ENCODE data around the gene CAMTA1. TPM values are rescaled to one million over a fixed set of nuclear protein-coding genes. Genes with fewer than 3 reads are reported as not detected.

The CAMTA1 gene
- total and polyA plus RNA-seq, 9 of the 15 experiments (the other 6 are each of a cell fraction or from before 2014, with no cell fraction given): 43.9 to 161 (median 65.9) TPM

DNA sequence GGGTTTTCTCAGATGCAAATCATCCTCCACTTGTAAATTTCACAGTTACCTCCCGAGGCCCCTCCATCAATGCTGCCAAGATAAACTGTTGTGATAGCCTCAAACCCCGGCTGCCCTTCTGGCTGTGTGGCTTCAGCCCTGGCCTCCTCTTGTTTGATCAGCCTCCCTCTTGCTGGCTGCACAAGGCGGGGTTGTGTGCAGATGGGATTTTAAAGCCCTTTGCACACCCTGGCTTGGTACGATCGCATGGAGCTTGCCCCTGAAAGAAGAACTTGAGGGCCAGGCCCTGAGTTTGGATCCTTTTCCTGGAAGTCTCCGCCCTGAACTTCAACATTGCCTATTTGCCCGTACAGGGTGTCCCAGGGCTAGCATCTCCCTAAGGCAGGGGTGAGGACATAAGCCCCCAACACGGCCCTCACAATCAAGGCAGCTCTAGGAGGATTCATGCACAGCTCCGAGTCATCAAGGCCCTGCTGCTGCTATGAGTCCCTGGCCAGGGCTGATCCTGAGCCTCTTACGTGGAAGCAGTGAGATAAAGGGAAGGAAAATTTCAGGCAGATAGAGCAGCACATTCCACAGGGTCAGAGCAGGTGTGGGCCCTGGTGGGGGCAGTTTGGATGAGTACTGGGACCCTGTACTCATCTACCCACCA, 804.6 kb downstream of the CAMTA1 start:
- no TSS peak for BruUV-seq (replicated peaks)
- Histone ChIP-seq H3K27me3 (ENCODE audit: control insufficient read depth in 2 of 2, insufficient read depth in 2 of 2, low read length in 2 of 2) (peaks cover 52 to 80% of the 10 kb centered on the region in 2 experiments), H3K9me3 (replicated peaks; ENCODE audit: control insufficient read depth, insufficient read depth, low read depth, low read length) (no peaks in the 10 kb centered on the region), H3K4me1 (replicated peaks in 1 of 2; ENCODE audit: control insufficient read depth in 2 of 2, insufficient read depth in 2 of 2, low read length in 2 of 2) (peaks cover 10 to 14% of the 10 kb centered on the region in 2 experiments; a peak in 4 of 5 replicates), H3K4me3 (no peak overlapping the region), H3K9ac (ENCODE audit: insufficient read depth in 1 of 2, low read depth in 2 of 2, low read length in 2 of 2) (no peak overlapping the region), H3K9me1 (ENCODE audit: control insufficient read depth, insufficient read depth, low read length) (no peaks in the 10 kb centered on the region), H2AFZ (ENCODE audit: low read depth, low read length) (no peak overlapping the region), H3K79me2 (ENCODE audit: control insufficient read depth, insufficient read depth, low read length) (no peaks in the 10 kb centered on the region), H3K27ac (ENCODE audit: extremely low read depth, low read depth, low read length) (no peak overlapping the region), H4K20me1 (replicated peaks; ENCODE audit: control insufficient read depth, insufficient read depth, low read length) (peaks cover 32% of the 10 kb centered on the region), H3K36me3 (ENCODE audit: control insufficient read depth, insufficient read depth, low read length) (no peaks in the 10 kb centered on the region), H3K4me2 (ENCODE audit: insufficient read depth, low read length) (no peak overlapping the region)
- DNase-seq (ENCODE audit: extremely low read depth in 1 of 4, low spot score in 3 of 4): no peak
- no peak for FAIRE-seq
- intact Hi-C loops (cut with micrococcal nuclease): no loop called here
- TF ChIP-seq, protein P1, sequence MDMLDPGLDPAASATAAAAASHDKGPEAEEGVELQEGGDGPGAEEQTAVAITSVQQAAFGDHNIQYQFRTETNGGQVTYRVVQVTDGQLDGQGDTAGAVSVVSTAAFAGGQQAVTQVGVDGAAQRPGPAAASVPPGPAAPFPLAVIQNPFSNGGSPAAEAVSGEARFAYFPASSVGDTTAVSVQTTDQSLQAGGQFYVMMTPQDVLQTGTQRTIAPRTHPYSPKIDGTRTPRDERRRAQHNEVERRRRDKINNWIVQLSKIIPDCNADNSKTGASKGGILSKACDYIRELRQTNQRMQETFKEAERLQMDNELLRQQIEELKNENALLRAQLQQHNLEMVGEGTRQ (CRISPR knock-in tag; IDR thresholded peaks at IDR 0.05): no peak
- 0% methylated on average over 10 of the region's 10 CpGs for WGBS (ENCODE audit: insufficient coverage, low coverage, missing lambda C conversion rate)
- in situ Hi-C loops (cut with MboI): no loop called here
- ChIA-PET CTCF (ENCODE audit: low intra/inter-chr PET ratio) (no interaction called here), POLR2A (no interaction called here)
- ATAC-seq: no peak

DNA sequence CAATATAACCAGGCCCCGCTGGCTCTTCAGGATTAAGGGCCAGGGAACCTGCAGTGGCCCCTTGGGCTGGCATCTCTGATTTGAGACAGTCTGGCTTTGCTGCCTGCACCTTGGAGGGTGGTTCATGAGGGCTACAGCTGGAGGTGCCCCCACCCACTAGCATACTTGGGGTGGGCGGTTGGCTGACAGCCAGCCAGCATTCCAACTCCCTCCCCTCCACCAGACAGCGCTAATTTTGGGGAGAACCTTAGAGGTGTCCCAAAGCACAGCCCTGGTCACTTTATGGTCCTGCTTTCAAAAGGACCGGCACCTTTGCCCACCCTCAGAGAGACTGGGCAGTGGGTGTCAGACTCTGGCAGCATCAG, 805.2 kb downstream of the CAMTA1 start:
- ATAC-seq: no peak

More for the DNA sequence above, 805.2 kb downstream of the CAMTA1 start:
- no TSS peak for BruUV-seq (replicated peaks)
- DNase-seq (ENCODE audit: extremely low read depth in 1 of 4, low spot score in 3 of 4) (no peak), FAIRE-seq (no peak)
- peaks cover 10 to 14% of the 10 kb centered on the region in 2 experiments; a peak in 4 of 5 replicates for H3K4me1 ChIP-seq (replicated peaks in 1 of 2; ENCODE audit: control insufficient read depth in 2 of 2, insufficient read depth in 2 of 2, low read length in 2 of 2)
- H3K9ac ChIP-seq (ENCODE audit: insufficient read depth in 1 of 2, low read depth in 2 of 2, low read length in 2 of 2): 0 out of 4 replicates have a peak overlapping the region, but pooled peaks of 1 of the 2 experiments have one; percentile 23
- no peaks in the 10 kb centered on the region for H3K9me1 ChIP-seq (ENCODE audit: control insufficient read depth, insufficient read depth, low read length)
- H3K79me2 ChIP-seq (ENCODE audit: control insufficient read depth, insufficient read depth, low read length): no peaks in the 10 kb centered on the region
- H3K4me3 ChIP-seq: no peak overlapping the region
- ChIA-PET POLR2A (no interaction called here), CTCF (ENCODE audit: low intra/inter-chr PET ratio) (no interaction called here)
- H3K27me3 ChIP-seq (ENCODE audit: control insufficient read depth in 2 of 2, insufficient read depth in 2 of 2, low read length in 2 of 2): peaks cover 52 to 80% of the 10 kb centered on the region in 2 experiments
- intact Hi-C loops (cut with micrococcal nuclease): no loop called here
- H3K27ac ChIP-seq (ENCODE audit: extremely low read depth, low read depth, low read length): no peak overlapping the region
- no peak overlapping the region for H3K4me2 ChIP-seq (ENCODE audit: insufficient read depth, low read length)
- no peaks in the 10 kb centered on the region for H3K36me3 ChIP-seq (ENCODE audit: control insufficient read depth, insufficient read depth, low read length)
- H2AFZ ChIP-seq (ENCODE audit: low read depth, low read length): no peak overlapping the region
- WGBS (ENCODE audit: insufficient coverage, low coverage, missing lambda C conversion rate): 2% methylated on average over 4 of the region's 4 CpGs
- H3K9me3 ChIP-seq (replicated peaks; ENCODE audit: control insufficient read depth, insufficient read depth, low read depth, low read length): no peaks in the 10 kb centered on the region
- in situ Hi-C loops (cut with MboI): no loop called here
- TF ChIP-seq PHB (CRISPR knock-in tag; IDR thresholded peaks at IDR 0.05) (no peak), NFIC (IDR thresholded peaks at IDR 0.05) (peak; percentile 6; the same call in 1 of the 2 replicates)
- H4K20me1 ChIP-seq (replicated peaks; ENCODE audit: control insufficient read depth, insufficient read depth, low read length): peaks cover 32% of the 10 kb centered on the region
